ENCODE measurements around the gene KCNJ16.

DNA sequence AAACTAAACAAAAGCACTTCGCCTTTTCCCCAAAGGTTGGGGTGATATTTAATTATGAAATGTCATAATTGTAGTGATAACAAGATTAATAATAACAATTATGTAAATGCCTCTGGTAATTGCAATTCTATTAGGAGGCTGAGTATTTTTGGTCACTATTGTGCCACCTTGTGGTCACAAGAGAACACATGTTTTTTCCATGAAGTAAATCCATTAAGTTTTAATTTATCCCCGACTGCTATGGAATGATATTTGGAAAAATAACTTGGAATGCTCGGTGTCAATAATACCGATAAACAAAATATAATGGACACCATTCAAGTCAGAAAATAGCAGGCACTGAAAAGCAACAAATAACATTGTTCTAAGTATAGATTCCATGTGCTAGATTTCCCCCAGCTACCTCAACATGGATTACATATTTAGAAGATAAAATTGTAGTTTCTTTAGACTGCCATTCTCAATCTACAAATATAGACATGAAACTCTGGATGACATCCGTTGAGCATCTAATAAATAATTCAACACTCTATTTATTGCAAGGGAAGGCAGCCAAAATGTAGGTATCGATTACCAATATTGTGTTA lies 69.3 kb downstream of the KCNJ16 start:
- TF ChIP-seq, protein P1, sequence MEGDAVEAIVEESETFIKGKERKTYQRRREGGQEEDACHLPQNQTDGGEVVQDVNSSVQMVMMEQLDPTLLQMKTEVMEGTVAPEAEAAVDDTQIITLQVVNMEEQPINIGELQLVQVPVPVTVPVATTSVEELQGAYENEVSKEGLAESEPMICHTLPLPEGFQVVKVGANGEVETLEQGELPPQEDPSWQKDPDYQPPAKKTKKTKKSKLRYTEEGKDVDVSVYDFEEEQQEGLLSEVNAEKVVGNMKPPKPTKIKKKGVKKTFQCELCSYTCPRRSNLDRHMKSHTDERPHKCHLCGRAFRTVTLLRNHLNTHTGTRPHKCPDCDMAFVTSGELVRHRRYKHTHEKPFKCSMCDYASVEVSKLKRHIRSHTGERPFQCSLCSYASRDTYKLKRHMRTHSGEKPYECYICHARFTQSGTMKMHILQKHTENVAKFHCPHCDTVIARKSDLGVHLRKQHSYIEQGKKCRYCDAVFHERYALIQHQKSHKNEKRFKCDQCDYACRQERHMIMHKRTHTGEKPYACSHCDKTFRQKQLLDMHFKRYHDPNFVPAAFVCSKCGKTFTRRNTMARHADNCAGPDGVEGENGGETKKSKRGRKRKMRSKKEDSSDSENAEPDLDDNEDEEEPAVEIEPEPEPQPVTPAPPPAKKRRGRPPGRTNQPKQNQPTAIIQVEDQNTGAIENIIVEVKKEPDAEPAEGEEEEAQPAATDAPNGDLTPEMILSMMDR (IDR thresholded peaks at IDR 0.05), result peak; percentile 24 to 81 (median 65)
- TF ChIP-seq POLR2A (IDR thresholded peaks at IDR 0.05), result no peak

Data from esophagus squamous epithelium (tissue), 4 donors.